ENCODE data around the gene KRT75.

GRCh38 chr12:52403561-52403960 is 30.6 kb downstream of the KRT75 start:
- TF ChIP-seq CTCF (IDR thresholded peaks at IDR 0.05) (no peak), EZH2 (IDR thresholded peaks at IDR 0.05) (no peak)

Measured in neural progenitor cell (in vitro differentiated cells).